ENCODE results near the gene FYB1. TPM values are rescaled to one million over a fixed set of nuclear protein-coding genes. Genes with fewer than 3 reads are reported as not detected.

FYB1 gene
- total RNA-seq, 1 donor, result under 0.01 TPM

- DNase-seq (ENCODE audit: insufficient read length, low spot score, missing footprints), result no peak
- Histone ChIP-seq H3K36me3 (ENCODE audit: insufficient read depth, low read length) (no peaks in the 10 kb centered on the region), H3K4me2 (ENCODE audit: insufficient read depth, low read length) (no peak overlapping the region), H3K9me3 (ENCODE audit: low read depth, low read length) (no peaks in the 10 kb centered on the region), H3K27me3 (ENCODE audit: insufficient read depth, low read length) (peaks cover 21% of the 10 kb centered on the region), H2AFZ (ENCODE audit: low read length) (no peak overlapping the region), H3K79me2 (ENCODE audit: insufficient read depth, low read length) (no peaks in the 10 kb centered on the region), H3K4me1 (ENCODE audit: insufficient read depth, low read length) (no peaks in the 10 kb centered on the region), H3K4me3 (ENCODE audit: insufficient read depth, low read length) (no peak overlapping the region), H4K20me1 (ENCODE audit: insufficient read depth, low read length) (no peaks in the 10 kb centered on the region), H3K27ac (ENCODE audit: low read depth, low read length) (no peak overlapping the region)
- no peak for TF ChIP-seq CTCF (IDR thresholded peaks at IDR 0.05; ENCODE audit: extremely low read depth, low read depth, low read length)
These were observed 9.4 kb downstream of the FYB1 start for GRCh38 chr5:39209924-39210323.

GRCh38 chr5:39208471-39208870 lies 10.9 kb downstream of the FYB1 start:
- Histone ChIP-seq H3K4me3 (ENCODE audit: insufficient read depth, low read length) (no peak overlapping the region), H3K27ac (ENCODE audit: low read depth, low read length) (no peak overlapping the region)

GRCh38 chr5:39207345-39208045 lies 11.9 kb downstream of the FYB1 start:
- Histone ChIP-seq H3K4me3 (ENCODE audit: insufficient read depth, low read length) (no peak overlapping the region), H2AFZ (ENCODE audit: low read length) (no peak overlapping the region), H3K4me1 (ENCODE audit: insufficient read depth, low read length) (no peaks in the 10 kb centered on the region), H3K79me2 (ENCODE audit: insufficient read depth, low read length) (no peaks in the 10 kb centered on the region), H3K9me3 (ENCODE audit: low read depth, low read length) (no peaks in the 10 kb centered on the region), H3K27me3 (ENCODE audit: insufficient read depth, low read length) (peaks cover 13% of the 10 kb centered on the region), H3K4me2 (ENCODE audit: insufficient read depth, low read length) (no peak overlapping the region), H4K20me1 (ENCODE audit: insufficient read depth, low read length) (no peaks in the 10 kb centered on the region), H3K36me3 (ENCODE audit: insufficient read depth, low read length) (no peaks in the 10 kb centered on the region), H3K27ac (ENCODE audit: low read depth, low read length) (no peak overlapping the region)
- TF ChIP-seq CTCF (IDR thresholded peaks at IDR 0.05; ENCODE audit: extremely low read depth, low read depth, low read length), result no peak
- no peak for DNase-seq (ENCODE audit: insufficient read length, low spot score, missing footprints)

More at GRCh38 chr5:39208471-39208870, 10.9 kb downstream of the FYB1 start:
- H3K4me1 ChIP-seq (ENCODE audit: insufficient read depth, low read length), result no peaks in the 10 kb centered on the region
- H4K20me1 ChIP-seq (ENCODE audit: insufficient read depth, low read length), result no peaks in the 10 kb centered on the region
- no peak overlapping the region for H3K4me2 ChIP-seq (ENCODE audit: insufficient read depth, low read length)
- no peak for TF ChIP-seq CTCF (IDR thresholded peaks at IDR 0.05; ENCODE audit: extremely low read depth, low read depth, low read length)
- no peaks in the 10 kb centered on the region for H3K79me2 ChIP-seq (ENCODE audit: insufficient read depth, low read length)
- no peak for DNase-seq (ENCODE audit: insufficient read length, low spot score, missing footprints)
- no peaks in the 10 kb centered on the region for H3K9me3 ChIP-seq (ENCODE audit: low read depth, low read length)
- no peak overlapping the region for H2AFZ ChIP-seq (ENCODE audit: low read length)
- H3K27me3 ChIP-seq (ENCODE audit: insufficient read depth, low read length), result peaks cover 21% of the 10 kb centered on the region
- H3K36me3 ChIP-seq (ENCODE audit: insufficient read depth, low read length), result no peaks in the 10 kb centered on the region

- no peak overlapping the region for H3K27ac ChIP-seq (ENCODE audit: low read depth, low read length)
- no peaks in the 10 kb centered on the region for H3K4me1 ChIP-seq (ENCODE audit: insufficient read depth, low read length)
- H3K79me2 ChIP-seq (ENCODE audit: insufficient read depth, low read length), result no peaks in the 10 kb centered on the region
- TF ChIP-seq CTCF (IDR thresholded peaks at IDR 0.05; ENCODE audit: extremely low read depth, low read depth, low read length), result no peak
- H3K4me3 ChIP-seq (ENCODE audit: insufficient read depth, low read length), result no peak overlapping the region
- DNase-seq (ENCODE audit: insufficient read length, low spot score, missing footprints), result no peak
- no peak overlapping the region for H2AFZ ChIP-seq (ENCODE audit: low read length)
- no peaks in the 10 kb centered on the region for H4K20me1 ChIP-seq (ENCODE audit: insufficient read depth, low read length)
- no peak overlapping the region for H3K4me2 ChIP-seq (ENCODE audit: insufficient read depth, low read length)
- H3K9me3 ChIP-seq (ENCODE audit: low read depth, low read length), result no peaks in the 10 kb centered on the region
- peaks cover 12% of the 10 kb centered on the region for H3K27me3 ChIP-seq (ENCODE audit: insufficient read depth, low read length)
- no peaks in the 10 kb centered on the region for H3K36me3 ChIP-seq (ENCODE audit: insufficient read depth, low read length)
These were observed 12.6 kb downstream of the FYB1 start for GRCh38 chr5:39206630-39207321.
